Ammon's horn (tissue), 1 donor: ENCODE results near the gene ZNF333.

ENCODE experiments used
- DNase-seq: peaks from one replicate; pipeline ENCODE4 v3.0.0-alpha.2; 2016; ENCODE audit warnings: low spot score

Gene ZNF333

GRCh38 chr19:14689598-14690503, at the start of gene ZNF333:
ZNF333 (plus strand) TSS chr19:14690048; CDS start chr19:14693492, 3,444 bp downstream.
- DNase-seq = peak; percentile 94

GRCh38 chr19:14648506-14648905, 41.3 kb upstream of the ZNF333 start:
- DNase-seq = no peak

GRCh38 chr19:14649020-14649419, 40.8 kb upstream of the ZNF333 start:
- DNase-seq = no peak

- no peak for DNase-seq
Observed at GRCh38 chr19:14650161-14650560, 39.7 kb upstream of the ZNF333 start.

- no peak for DNase-seq
Observed at GRCh38 chr19:14654786-14655560, 34.9 kb upstream of the ZNF333 start.

GRCh38 chr19:14655726-14656125, 34.1 kb upstream of the ZNF333 start:
- DNase-seq = no peak

GRCh38 chr19:14659874-14660489, 29.9 kb upstream of the ZNF333 start:
- no peak for DNase-seq

- peak; percentile 45 for DNase-seq
Observed at GRCh38 chr19:14661372-14661924, 28.4 kb upstream of the ZNF333 start.

- DNase-seq = no peak
Observed at GRCh38 chr19:14669940-14670339, 19.9 kb upstream of the ZNF333 start.

GRCh38 chr19:14670408-14670807, 19.4 kb upstream of the ZNF333 start:
- no peak for DNase-seq

- no peak for DNase-seq
Observed at GRCh38 chr19:14672188-14672872, 17.5 kb upstream of the ZNF333 start.

GRCh38 chr19:14673088-14673487, 16.8 kb upstream of the ZNF333 start:
- no peak for DNase-seq

- no peak for DNase-seq
Observed at GRCh38 chr19:14674764-14675163, 15.1 kb upstream of the ZNF333 start, which contains the start of gene ADGRE3. ADGRE3 (minus strand) TSS chr19:14674844; CDS start chr19:14674770, 74 bp downstream.

- DNase-seq = no peak
Observed at GRCh38 chr19:14676762-14677161, 13.1 kb upstream of the ZNF333 start.

- no peak for DNase-seq
Observed at GRCh38 chr19:14677464-14677863, 12.4 kb upstream of the ZNF333 start.

- DNase-seq = no peak
Observed at GRCh38 chr19:14678199-14678598, 11.6 kb upstream of the ZNF333 start.

- no peak for DNase-seq
Observed at GRCh38 chr19:14682084-14682483, 7.8 kb upstream of the ZNF333 start.

- no peak for DNase-seq
Observed at GRCh38 chr19:14683439-14683838, 6.4 kb upstream of the ZNF333 start.

GRCh38 chr19:14686411-14686810, 3.4 kb upstream of the ZNF333 start:
- no peak for DNase-seq

- DNase-seq = no peak
Observed at GRCh38 chr19:14694641-14695266, 4.9 kb downstream of the ZNF333 start.

GRCh38 chr19:14695471-14695870, 5.6 kb downstream of the ZNF333 start:
- no peak for DNase-seq
